GM12872 (cell line): Measurements from ENCODE around the gene GNAT3.

Experiments used
- CTCF ChIP-seq: IDR thresholded peaks from 3 replicates; pipeline ENCODE4 v1.5.1; 2011; ENCODE audit warnings: low read depth, mild to moderate bottlenecking, low read length, moderate library complexity; ENCODE audit not compliant: insufficient read depth

Gene GNAT3

DNA sequence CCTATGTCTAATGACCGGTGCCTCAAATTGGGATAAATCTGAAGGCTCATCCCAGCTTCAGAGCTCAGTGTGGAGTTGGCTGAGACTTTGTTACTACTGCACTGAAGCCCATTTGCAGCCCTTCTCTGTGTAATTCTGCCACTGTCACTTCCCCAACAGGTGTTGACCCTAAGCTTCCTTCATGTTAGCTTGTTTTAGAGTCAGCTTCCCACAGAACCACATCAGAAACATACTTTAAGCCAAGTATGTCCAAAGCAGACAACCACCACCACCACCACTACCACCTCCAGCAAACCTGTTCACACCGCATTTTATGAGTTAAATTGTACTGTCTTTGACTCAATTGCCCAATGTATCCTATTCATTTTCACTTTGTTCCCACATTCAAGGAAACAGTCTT lies 25.2 kb upstream of the GNAT3 start:
- no peak for TF ChIP-seq CTCF

GRCh38 chr7:80536426-80536825 lies 24.6 kb upstream of the GNAT3 start:
- TF ChIP-seq CTCF = no peak

DNA sequence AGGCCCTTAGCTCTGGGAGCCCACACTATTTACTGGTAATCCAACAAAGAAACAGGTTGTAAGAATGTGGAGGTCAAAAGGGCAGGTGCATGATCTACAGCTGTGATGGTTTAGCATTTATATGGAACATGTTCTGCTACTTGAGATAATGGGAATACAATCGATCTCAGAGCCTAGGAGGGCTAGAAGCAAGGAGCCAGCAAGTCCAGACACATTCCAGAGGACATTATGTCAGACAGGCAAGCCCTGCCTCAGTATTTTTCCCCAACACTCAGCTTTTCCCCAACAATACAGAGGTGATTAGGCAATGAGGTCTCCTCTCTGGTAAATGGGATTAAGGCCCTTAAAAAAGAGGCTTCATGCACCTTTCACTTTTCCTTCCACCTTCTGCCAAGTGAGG lies 21.4 kb upstream of the GNAT3 start:
- no peak for TF ChIP-seq CTCF

GRCh38 chr7:80532153-80532552 lies 20.3 kb upstream of the GNAT3 start:
- TF ChIP-seq CTCF = no peak

DNA sequence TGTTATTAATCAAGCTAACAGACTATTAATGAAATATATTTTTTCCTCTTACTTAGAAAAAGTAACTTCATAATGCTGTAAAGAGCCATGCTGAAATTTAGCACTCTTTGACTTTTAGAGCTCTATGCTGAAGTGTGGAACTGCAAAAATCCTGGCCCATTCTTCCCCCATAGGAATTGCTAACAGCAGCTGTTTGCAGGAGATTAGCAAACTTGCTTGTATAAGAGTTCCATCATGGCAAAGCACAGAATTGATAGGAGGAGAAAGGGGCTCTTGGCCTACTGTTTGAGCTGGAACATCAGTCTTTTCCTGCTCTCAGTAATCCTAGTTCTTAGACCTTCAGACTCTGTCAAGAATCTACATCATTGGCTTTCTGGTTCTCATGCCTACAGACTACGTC lies 18.3 kb upstream of the GNAT3 start:
- TF ChIP-seq CTCF = no peak

GRCh38 chr7:80529362-80529761 lies 17.5 kb upstream of the GNAT3 start:
- no peak for TF ChIP-seq CTCF

- no peak for TF ChIP-seq CTCF
Observed at GRCh38 chr7:80528689-80529088, 16.8 kb upstream of the GNAT3 start.

- TF ChIP-seq CTCF = no peak
Observed at GRCh38 chr7:80526472-80526871, 14.6 kb upstream of the GNAT3 start.
